Ramos (cell line): ENCODE results near the gene DYNC1H1.
"Not testable (repeated sequence)": the region's sequence is repeated elsewhere in the genome, so short reads cannot be mapped to it uniquely, and the experiment has no call there.

Source experiments
- in situ Hi-C: fragments of 300-500 bp; cut with MboI; formaldehyde crosslinking; loops from one replicate; pipeline ENCODE4 v1.14.3; 2022; ENCODE audit warnings: low sequenced_read_pairs; ENCODE audit not compliant: unreplicated experiment

Gene DYNC1H1

DNA sequence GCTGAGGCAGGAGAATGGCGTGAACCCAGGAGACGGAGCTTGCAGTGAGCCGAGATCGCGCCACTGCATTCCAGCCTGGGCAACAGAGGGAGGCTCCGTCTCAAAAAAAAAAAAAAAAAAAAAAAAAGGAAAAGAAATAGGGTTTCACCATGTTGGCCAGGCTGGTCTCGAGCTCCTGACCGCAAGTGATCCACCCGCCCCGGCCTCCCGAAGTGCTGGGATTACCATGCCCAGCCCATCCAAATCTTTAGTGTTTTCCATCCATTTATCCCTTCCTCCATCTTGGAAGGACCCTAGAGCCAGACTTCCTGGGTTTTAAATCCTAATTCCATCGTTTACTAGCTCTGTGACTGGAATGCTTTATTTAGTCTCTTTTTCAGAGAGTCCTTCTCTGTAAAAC, 20.5 kb downstream of the DYNC1H1 start:
- in situ Hi-C loops, result not testable (repeated sequence)

DNA sequence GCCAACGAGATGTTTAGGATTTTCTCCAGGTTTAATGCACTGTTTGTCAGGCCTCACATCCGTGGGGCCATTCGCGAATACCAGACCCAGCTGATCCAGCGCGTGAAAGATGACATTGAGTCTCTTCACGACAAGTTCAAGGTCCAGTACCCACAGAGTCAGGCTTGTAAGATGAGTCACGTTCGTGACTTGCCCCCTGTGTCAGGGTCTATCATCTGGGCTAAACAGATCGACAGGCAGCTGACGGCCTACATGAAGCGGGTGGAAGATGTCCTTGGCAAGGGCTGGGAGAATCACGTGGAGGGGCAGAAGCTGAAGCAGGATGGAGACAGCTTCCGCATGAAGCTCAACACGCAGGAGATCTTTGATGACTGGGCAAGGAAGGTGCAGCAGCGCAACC, 21.6 kb downstream of the DYNC1H1 start:
- in situ Hi-C loops, result no loop called here

DNA sequence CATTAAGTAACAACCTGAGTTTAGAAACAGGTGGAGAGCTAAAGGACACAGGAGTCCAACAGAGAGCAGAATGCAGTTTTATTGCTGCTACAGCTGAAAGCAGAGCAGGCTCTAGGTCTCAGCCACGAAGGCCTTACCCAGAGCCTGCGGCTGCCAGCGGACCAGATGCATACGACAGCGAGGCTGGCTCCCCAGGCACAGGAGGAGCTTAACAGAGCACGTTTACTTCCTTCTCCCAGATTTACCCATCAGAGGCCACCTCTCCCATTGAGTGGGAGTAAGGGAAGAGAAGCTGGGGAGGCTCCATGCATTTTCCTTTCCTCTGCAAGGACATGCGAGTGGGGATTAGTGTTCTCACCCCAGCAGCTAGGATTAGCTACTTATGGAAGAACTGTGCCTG, 22.6 kb downstream of the DYNC1H1 start:
- in situ Hi-C loops, result no loop called here

DNA sequence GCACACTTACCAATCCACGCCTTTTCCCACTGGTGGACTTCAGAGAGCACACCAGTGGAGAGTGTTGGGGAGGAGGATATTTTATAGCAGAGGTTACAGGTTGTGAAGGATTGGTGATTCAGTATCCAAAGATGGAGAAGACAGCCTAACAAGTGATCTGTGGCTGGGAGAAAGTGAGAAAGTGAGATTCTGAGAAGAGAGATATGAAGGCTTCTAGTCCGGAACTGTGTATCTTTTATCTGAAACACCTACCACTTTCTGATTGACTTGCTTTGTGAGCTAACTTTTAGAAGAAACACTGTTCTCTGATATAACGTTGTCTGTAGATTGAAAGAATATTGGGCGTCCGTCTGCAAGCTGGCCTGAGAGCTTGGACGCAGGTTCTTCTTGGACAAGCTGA, 24.0 kb downstream of the DYNC1H1 start:
- in situ Hi-C loops, result no loop called here

DNA sequence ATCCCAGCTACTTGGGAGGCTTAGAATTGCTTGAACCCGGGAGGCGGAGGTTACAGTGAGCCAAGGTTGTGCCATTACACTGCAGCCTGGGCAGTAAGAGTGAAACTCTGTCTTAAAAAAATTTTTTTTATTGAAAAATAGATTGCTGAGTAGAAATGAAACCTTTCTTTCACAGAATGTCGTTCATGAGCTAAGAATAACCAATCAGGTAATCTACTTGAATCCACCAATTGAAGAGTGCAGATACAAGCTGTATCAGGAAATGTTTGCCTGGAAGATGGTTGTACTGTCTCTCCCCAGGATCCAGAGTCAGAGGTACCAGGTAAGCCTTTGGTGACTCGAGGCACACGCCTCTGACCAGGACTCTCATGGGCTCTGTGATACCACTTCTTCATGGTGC, 27.0 kb downstream of the DYNC1H1 start:
- in situ Hi-C loops, result no loop called here

DNA sequence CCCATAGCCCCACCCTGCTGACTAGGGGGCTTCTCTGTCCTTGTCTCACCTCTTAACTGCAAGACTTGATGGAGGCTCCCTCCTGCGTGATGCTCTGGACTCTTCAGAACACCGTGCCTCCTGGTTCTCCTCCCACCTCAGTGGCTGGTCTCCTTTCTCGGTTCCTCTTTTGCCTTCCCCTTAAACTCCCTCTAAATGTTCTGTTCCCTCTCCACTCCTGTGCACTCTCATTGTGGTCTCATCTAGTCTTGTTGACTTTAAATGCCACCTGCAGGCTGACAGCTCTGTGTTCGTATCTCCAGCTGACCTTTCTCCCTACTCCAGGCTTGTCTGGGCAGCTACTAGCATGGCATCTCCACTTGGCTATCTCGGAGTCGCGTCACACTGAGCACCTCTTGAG, 28.3 kb downstream of the DYNC1H1 start:
- in situ Hi-C loops, result no loop called here

DNA sequence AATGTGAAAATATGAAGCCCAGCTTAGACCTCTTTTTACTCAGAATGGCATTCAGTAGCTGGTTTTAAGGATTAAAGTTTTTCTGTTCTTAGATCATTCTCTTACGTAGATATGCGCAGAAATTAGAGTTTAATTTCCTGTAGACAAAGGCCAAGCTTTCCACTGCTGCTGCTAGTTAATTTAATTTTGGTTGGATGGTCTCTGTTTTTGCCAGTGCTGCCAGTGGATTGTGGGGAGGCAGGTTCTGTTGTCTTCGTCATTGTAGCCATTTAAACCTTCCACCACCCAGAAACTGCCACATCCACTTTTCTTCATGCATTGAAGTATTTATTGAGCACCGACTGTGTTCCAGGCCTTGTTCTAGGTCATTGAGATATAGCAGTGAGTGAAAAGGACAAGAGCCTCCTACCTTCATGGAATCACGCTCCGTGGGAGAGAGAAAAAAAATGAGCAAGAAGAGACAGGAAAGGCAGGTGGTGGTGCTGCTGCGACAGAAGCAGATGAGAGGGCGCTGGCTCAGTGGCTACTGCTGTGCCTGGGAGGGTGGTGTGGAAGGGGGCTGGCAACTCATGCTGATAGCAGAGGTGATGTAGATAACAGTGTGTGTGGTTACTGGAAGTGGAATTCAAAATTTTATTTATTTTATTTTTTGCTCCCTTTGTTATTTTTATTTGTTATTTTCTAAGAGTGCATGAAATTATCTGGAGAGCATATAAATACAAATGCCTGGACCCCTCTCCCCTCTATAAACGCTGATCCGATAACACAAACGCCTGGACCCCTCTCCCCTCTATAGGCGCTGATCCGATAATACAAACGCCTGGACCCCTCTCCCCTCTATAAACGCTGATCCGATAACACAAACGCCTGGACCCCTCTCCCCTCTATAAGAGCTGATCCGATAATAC, 33.3 kb downstream of the DYNC1H1 start:
- in situ Hi-C loops, result no loop called here

DNA sequence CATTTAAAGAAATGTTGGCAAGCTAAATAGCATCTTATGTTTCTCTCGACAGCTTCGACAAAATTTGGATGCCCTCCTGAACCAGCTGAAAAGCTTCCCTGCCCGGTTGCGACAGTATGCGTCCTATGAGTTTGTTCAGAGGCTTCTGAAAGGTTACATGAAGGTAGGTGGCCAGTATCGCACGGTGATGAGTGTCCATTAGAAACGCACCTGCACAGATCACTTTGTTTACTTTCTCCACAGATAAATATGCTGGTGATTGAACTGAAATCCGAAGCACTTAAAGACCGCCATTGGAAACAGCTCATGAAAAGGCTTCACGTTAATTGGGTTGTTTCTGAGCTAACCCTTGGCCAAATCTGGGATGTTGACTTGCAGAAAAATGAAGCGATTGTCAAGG, 36.5 kb downstream of the DYNC1H1 start:
- in situ Hi-C loops, result no loop called here

DNA sequence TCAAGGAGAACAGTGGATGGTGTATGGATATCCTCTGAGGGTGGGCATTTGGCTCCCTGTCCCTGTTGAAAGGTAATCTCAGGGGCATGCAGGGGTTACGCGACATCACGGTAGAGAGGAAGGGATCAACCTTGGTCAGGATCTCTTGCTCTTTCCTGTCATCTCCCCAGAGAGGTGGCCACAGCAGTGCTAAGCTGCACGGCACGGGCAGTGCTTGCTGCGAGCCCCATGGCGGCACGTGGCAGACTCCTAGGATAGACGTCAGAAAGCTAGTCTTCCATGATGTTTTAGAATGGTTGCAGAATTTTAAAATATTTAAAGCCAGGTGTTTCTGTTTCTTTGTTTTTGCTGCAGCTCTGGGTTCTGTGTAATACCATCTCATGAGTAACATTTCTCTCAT, 41.0 kb downstream of the DYNC1H1 start:
- in situ Hi-C loops, result no loop called here

DNA sequence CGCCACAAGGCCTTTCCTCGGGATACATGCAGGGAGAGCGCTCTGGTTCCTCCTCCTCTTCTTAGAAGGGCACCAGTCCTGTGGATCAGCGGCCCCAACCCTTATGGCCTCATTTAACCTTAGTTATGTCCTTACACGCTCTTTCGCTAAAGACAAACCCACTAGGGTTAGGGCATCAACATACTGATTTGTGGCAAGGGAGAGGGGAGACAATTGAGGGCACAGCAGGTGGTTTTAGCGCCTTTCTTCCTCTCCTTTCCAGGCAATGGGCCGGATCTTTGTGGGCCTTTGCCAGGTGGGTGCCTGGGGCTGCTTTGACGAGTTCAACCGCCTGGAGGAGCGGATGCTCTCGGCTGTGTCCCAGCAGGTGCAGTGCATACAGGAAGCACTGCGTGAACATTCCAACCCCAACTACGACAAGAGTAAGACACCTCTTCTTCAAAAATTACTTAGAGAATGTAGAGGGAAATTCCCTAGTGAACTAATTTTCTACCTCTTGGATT, 43.6 kb downstream of the DYNC1H1 start:
- in situ Hi-C loops, result no loop called here

DNA sequence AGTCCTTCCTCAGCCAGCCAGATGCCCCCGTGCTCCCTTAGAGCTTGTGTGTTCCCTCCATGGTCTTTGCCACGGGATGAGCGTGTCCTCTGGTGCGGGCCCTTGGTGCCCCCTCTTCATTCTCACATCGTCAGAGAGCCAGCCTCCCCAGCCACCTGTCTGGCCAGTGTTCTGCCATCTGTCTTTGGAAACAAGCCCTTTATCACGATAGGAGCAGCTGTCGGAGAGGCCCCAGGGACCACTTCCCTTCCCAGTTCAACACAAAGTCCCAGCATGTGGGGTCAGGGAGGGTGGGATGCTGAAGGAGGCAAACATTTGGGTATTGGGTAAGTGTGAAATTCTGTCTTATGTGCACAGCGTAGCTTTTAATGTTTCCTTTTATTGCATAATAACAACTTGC, 44.5 kb downstream of the DYNC1H1 start:
- in situ Hi-C loops, result no loop called here

DNA sequence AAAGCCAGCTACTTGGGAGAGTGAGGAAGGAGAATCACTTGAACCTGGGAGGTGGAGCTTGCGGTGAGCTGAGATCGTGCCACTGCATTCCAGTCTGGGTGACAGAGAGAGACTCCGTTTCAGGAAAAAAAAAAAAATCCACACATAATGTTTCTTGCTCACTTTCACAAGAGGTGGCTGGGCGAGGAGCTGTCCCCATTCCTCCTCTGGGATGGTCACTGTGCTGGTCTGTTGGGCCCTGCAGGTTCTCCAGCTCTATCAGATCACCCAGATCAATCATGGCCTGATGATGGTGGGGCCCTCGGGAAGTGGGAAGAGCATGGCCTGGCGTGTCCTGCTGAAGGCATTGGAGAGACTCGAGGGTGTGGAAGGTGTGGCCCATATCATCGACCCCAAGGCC, 47.3 kb downstream of the DYNC1H1 start:
- in situ Hi-C loops, result no loop called here

DNA sequence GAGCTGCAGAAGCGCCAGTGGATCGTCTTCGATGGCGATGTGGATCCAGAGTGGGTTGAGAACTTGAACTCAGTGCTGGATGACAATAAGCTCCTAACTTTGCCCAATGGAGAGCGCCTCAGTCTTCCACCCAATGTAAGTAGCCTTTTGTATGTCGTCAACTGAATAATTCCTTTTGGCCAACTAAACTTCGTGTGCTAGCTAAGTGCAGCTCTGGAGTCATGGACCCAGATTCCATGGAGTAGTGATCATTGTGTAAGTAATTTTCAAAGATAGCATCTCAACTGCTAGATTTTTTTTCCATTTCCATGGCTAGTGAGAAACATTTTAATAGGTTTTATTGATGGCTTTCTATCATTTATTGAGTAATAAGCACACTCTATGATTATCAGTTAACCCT, 48.0 kb downstream of the DYNC1H1 start:
- in situ Hi-C loops, result no loop called here

DNA sequence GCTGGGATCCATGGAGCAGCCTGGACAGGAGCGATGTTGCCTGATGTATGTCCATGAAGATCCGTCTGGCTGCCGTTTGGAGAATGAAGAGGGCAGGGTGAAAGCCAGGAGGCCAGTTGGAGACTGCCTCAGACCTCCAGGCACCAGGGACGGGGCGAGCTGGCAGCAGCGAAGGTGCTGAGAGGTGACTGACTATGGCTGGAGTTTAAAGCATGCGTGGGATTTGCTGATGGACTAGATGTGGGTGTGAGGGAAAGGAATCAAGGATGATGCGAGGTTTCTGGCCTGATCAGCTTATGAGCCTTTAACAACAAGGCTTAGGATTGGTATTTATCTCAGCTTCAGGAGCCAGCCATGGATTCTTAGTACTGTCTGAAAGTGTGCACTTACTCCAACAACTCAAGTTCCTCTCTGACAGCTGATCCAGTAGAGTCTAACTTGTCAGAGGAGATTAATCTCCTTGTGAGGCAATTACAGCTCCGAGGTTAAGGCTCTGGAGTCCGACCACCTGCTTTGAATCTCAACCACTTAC, 49.4 kb downstream of the DYNC1H1 start:
- in situ Hi-C loops, result no loop called here

DNA sequence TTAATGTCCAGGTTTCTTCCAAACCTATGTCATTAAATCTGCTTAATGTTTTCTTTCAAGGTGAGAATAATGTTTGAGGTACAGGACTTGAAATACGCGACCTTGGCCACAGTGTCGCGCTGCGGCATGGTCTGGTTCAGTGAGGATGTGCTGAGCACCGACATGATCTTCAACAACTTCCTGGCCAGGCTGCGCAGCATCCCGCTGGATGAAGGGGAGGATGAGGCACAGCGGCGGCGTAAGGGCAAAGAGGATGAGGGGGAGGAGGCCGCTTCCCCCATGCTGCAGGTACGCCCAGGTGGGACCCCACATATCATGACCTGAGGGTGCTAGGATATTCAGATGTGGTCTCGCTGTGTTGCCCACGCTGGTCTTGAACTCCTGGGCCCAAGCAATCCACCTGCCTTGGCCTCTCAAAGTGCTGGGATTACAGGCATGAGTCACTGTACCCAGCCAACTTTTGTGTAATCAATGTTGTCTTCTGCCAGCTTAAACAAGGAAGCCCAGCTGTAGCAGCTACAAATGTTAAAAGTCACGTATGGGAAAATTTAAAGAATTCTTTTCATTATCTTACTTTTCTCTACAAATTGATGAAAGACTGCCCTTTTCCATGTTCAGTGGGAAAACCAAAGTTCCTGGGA, 50.8 kb downstream of the DYNC1H1 start:
- in situ Hi-C loops, result no loop called here

DNA sequence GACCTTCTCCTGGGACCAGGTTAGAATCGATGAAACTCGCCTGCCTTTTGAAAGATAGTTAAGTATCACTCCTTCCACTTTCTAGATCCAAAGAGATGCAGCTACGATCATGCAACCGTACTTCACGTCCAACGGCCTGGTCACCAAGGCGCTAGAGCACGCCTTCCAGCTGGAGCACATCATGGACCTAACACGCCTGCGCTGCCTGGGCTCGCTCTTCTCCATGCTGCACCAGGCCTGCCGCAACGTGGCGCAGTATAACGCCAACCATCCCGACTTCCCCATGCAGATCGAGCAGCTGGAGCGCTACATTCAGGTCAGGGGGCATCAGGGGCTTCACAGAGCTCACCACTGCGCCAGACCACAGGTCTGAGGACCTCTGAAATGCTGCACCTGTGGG, 51.4 kb downstream of the DYNC1H1 start:
- in situ Hi-C loops, result no loop called here

DNA sequence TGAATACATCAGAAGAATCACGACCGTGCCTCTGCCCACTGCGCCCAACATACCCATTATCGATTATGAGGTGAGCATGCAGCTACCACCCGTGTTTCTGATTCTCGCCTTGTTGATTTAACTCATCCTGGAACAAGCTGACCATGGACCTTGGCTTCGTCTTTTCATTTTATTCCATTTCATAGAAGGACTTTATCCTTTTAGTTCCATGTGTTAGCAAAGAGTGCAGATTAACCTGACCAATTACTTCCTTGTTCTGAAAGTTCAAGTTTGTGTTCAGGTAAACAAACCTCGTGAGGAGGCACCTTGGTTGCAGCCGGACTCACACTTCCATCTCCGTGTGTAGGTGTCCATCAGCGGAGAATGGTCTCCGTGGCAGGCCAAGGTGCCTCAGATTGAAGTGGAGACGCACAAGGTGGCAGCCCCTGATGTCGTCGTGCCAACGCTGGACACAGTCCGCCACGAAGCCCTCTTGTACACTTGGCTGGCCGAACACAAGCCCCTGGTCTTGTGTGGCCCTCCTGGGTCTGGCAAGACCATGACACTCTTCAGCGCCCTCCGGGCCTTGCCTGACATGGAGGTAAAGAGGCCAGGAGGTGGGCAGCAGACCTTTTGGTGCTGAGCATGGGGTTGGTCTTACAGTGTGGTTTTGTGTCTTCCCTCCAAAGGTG, 52.2 kb downstream of the DYNC1H1 start:
- in situ Hi-C loops, result no loop called here

DNA sequence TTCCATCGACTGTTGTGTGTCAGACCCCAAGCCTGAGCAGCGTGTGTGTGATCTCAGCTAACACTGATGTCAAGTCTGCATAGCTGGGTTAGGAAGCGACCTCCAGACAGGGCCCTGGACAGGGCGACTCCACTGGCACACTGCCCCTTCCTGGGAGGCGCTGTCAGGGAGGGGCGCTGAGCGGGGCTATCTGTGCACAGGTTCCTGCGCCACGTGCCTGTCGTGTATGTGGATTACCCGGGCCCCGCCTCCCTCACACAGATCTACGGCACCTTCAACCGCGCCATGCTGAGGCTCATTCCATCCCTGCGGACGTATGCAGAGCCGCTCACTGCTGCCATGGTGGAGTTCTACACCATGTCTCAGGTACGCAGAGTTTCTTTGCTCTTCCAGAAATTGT, 53.9 kb downstream of the DYNC1H1 start:
- in situ Hi-C loops, result no loop called here

DNA sequence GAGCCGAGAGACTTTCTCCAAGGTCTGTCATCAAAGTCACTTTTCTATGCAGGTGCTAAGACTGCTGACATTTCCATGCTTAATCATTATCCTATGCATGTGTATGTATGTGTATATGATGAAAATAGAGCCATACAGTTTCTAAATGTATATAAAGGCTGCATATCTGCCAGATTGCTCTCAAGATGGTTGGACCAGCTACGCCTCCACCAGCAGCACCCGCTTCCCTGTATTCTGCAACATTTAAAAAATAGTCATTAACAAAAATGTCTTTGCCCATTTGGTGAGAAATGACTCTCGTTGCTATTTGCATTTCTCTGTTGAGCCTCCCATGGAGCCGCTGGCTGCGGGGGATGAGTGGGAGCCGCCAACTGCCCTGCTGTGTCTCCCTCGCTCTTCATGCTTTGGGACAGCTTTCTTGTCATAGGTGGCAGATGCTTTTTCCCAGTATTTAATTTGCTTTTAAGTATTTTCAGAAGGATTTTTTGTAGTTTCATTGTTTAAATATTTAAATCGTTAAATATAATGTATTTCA, 54.7 kb downstream of the DYNC1H1 start:
- in situ Hi-C loops, result no loop called here

DNA sequence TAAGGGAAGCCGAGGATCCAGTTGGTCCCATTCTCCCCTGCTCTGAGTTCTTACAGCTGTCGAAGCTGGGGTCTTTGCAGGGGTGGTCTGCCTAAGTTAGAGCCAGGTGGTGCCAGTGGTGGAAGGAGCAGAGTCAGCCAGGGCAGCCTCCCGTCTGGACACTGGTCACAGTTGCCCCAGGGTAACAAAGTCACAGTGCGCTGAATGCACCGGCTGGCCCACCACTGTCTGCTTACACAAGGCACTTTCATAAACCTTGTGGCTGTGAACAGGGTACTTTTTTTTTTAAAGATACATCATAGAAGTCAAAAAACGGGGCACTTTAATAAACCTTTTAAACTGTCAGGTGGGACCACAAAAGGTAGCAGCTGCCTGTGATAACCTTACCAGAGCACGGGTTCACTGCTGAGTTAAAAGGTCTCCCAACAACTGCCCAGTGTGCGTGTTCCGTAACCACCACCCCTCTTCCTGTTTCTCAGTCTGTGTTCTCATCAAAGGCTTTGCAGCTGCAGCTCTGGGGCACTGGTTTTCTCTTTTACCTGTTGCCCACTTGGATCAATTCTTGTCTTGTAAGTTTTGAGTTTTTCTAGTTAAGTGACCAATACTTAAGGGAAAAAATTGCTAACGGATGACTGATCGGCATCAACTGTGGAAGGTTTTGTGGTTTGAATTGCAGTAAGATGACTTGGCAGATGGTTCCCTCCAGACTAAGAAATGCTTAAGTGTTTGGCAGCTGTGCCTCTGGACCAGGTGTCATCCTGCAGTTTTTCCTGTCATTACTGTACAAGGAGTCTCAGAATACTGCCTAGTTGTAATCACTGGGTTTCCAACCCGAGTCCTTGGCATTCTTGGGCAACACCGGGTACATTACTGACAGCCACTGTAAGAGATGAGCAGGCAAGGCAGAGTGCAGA, 55.9 kb downstream of the DYNC1H1 start:
- in situ Hi-C loops, result no loop called here
